OCI-LY3 (cell line): ENCODE data around the gene PRELID1.

Source experiments
- H2AFZ ChIP-seq: fragments of 200-600, 300-600 bp; shearing (Covaris generic); 2 replicates; pipeline ENCODE4 v1.6.0; 2014; ENCODE audit warnings: antibody characterized with exemption, low read depth, low read length
- H3K27ac ChIP-seq: fragments of 200-600, 300-600 bp; sonication (generic); 2 replicates; pipeline ENCODE4 v1.5.1; 2014; ENCODE audit warnings: mild to moderate bottlenecking, low read length, moderate library complexity, mixed read lengths
- H3K27me3 ChIP-seq: fragments of 200-600, 300-600 bp; sonication (generic); 2 replicates; pipeline ENCODE4 v1.6.1; 2014; ENCODE audit warnings: low read depth, low read length, mixed read lengths
- H3K36me3 ChIP-seq: fragments of 200-600, 300-600 bp; sonication (generic); replicated peaks from 2 replicates; pipeline ENCODE3; 2014; ENCODE audit warnings: low read depth, low read length, mixed read lengths
- H3K4me1 ChIP-seq: fragments of 300-600, 200-600 bp; sonication (generic); 2 replicates; pipeline ENCODE4 v1.6.1; 2014; ENCODE audit warnings: low read length, mixed read lengths
- H3K4me2 ChIP-seq: fragments of 200-600, 300-600 bp; sonication (generic); 2 replicates; pipeline ENCODE4 v1.6.1; 2014; ENCODE audit warnings: low read length, mixed read lengths
- H3K4me3 ChIP-seq: fragments of 300-600, 200-600 bp; sonication (generic); 2 replicates; pipeline ENCODE4 v1.5.1; 2014; ENCODE audit warnings: antibody characterized with exemption, mild to moderate bottlenecking, low read length, moderate library complexity
- H3K79me2 ChIP-seq: fragments of 300-600, 200-600 bp; shearing (Covaris generic); 2 replicates; pipeline ENCODE4 v1.6.1; 2014; ENCODE audit warnings: mild to moderate bottlenecking, low read length, mixed read lengths
- H3K9ac ChIP-seq: fragments of 300-600, 200-600 bp; shearing (Covaris generic); 2 replicates; pipeline ENCODE4 v1.6.0; 2014; ENCODE audit warnings: mild to moderate bottlenecking, low read length, moderate library complexity
- H3K9me3 ChIP-seq: fragments of 200-600, 300-600 bp; shearing (Covaris generic); 2 replicates; pipeline ENCODE4 v1.6.1; 2014; ENCODE audit warnings: low read length, mixed read lengths; ENCODE audit not compliant: insufficient read depth
- H4K20me1 ChIP-seq: fragments of 200-600, 300-600 bp; sonication (generic); 2 replicates; pipeline ENCODE4 v1.6.1; 2016; ENCODE audit warnings: low read length, mixed read lengths; ENCODE audit not compliant: insufficient read depth
- EZH2phosphoT487 ChIP-seq: fragments of 200-600 bp; shearing (Covaris generic); IDR thresholded peaks from 2 replicates; pipeline ENCODE4 v1.6.1; 2018; ENCODE audit warnings: antibody characterized with exemption, mixed run types, low read depth
- TF ChIP-seq, protein P1 (sequence below): fragments of 200-600, 300-600 bp; sonication (generic); IDR thresholded peaks from 2 replicates; pipeline ENCODE4 v1.5.1; 2014; ENCODE audit warnings: antibody characterized with exemption, low read length, low read depth

Gene PRELID1

DNA sequence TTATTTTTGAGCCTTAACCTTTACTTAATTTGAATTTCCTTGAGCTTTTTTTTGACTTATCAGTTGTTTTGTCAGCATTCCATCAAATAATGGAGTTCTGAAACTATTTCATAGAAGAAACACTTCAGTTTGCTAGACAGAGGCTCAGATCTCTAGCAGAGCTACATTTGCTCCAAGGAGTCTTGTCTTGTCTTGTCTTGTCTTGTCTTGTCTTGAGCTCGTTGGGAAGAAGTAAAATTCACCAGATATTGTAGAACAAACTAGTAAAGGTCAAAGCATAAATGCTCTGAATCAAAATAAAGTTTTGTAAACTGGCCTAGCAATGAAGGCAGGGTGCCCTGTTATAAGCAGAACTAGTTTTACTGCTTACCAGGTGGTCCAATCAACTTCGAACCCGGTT, 33.6 kb upstream of the PRELID1 start:
- no peaks in the 10 kb centered on the region for H4K20me1 ChIP-seq
- H3K36me3 ChIP-seq, result peaks cover 48% of the 10 kb centered on the region
- no peak overlapping the region for H3K27ac ChIP-seq
- no peaks in the 10 kb centered on the region for H3K27me3 ChIP-seq
- H3K4me1 ChIP-seq, result no peaks in the 10 kb centered on the region
- no peaks in the 10 kb centered on the region for H3K9me3 ChIP-seq
- TF ChIP-seq, protein P1, sequence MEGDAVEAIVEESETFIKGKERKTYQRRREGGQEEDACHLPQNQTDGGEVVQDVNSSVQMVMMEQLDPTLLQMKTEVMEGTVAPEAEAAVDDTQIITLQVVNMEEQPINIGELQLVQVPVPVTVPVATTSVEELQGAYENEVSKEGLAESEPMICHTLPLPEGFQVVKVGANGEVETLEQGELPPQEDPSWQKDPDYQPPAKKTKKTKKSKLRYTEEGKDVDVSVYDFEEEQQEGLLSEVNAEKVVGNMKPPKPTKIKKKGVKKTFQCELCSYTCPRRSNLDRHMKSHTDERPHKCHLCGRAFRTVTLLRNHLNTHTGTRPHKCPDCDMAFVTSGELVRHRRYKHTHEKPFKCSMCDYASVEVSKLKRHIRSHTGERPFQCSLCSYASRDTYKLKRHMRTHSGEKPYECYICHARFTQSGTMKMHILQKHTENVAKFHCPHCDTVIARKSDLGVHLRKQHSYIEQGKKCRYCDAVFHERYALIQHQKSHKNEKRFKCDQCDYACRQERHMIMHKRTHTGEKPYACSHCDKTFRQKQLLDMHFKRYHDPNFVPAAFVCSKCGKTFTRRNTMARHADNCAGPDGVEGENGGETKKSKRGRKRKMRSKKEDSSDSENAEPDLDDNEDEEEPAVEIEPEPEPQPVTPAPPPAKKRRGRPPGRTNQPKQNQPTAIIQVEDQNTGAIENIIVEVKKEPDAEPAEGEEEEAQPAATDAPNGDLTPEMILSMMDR, result no peak
- TF ChIP-seq EZH2phosphoT487, result no peak
- no peak overlapping the region for H3K4me2 ChIP-seq
- no peaks in the 10 kb centered on the region for H3K79me2 ChIP-seq
- no peak overlapping the region for H3K9ac ChIP-seq
- H3K4me3 ChIP-seq, result no peak overlapping the region
- H2AFZ ChIP-seq, result no peak overlapping the region

DNA sequence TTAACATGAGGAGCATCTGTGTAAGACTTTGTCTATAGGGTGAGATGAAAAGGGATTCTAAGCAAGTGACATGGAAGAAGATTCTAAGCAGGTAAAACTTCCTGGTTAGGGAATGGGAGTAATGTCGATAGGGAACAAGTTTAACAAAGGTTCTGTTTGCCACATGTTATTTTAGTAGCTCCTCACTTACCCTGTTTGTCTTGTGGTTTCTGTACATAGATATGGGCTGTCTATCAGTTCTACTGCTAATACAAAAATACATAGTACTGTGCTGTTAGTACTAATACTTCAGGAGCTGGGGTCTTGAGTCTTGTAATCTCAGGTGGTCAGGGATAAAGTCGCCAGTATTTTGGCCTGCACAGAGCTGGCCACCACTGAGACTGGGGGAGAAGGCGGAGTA, 32.9 kb upstream of the PRELID1 start:
- TF ChIP-seq EZH2phosphoT487, result no peak
- TF ChIP-seq, protein P1, result no peak
- Histone ChIP-seq H3K4me2 (no peak overlapping the region), H4K20me1 (no peaks in the 10 kb centered on the region), H3K9me3 (no peaks in the 10 kb centered on the region), H3K27ac (no peak overlapping the region), H3K79me2 (no peaks in the 10 kb centered on the region), H3K4me1 (no peaks in the 10 kb centered on the region), H3K4me3 (no peak overlapping the region), H3K9ac (no peak overlapping the region), H2AFZ (no peak overlapping the region), H3K27me3 (no peaks in the 10 kb centered on the region), H3K36me3 (peaks cover 48% of the 10 kb centered on the region)

DNA sequence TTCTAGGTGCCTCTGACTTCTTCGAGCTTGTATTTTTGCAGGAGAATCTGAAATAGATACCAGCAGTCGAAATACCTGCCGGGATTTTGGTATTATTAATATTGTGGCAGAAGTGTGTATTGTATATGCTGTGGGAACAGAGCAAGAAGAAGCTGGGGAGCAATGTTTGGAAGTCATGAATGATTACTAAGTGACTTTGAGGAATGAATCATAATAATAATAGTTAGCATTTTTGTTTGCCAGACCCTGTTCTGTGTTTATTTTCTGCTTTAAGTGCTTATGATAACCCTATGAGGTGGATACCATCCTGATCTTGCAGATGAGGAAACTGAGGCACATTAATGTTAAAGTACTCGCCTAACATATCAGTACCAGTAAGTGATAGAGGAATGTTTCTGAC, 32.5 kb upstream of the PRELID1 start:
- Histone ChIP-seq H3K27me3 (no peaks in the 10 kb centered on the region), H3K79me2 (no peaks in the 10 kb centered on the region), H2AFZ (no peak overlapping the region), H4K20me1 (no peaks in the 10 kb centered on the region), H3K4me2 (no peak overlapping the region), H3K36me3 (peaks cover 47% of the 10 kb centered on the region), H3K9ac (no peak overlapping the region), H3K4me3 (no peak overlapping the region), H3K4me1 (no peaks in the 10 kb centered on the region), H3K9me3 (no peaks in the 10 kb centered on the region), H3K27ac (no peak overlapping the region)
- TF ChIP-seq, protein P1, result no peak
- no peak for TF ChIP-seq EZH2phosphoT487

DNA sequence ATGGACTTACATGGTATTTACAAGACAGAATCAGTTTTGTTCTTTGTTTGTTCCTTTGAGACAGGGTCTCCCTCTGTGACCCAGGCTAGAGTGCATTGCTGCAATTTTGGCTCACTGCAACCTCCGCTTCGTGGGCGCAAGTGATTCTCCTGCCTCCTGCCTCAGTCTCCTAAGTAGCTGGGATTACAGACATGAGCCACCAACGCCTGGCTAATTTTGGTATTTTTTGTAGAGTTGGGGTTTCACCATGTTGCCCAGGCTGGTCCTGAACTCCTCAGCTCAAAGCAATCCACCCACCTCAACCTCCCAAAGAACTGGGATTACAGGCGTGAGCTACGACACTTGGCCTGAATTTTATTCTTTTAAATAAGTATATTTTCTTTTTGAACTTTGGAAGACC, 27.7 kb upstream of the PRELID1 start:
- H2AFZ ChIP-seq, result no peak overlapping the region
- H3K27me3 ChIP-seq, result no peaks in the 10 kb centered on the region
- H3K4me1 ChIP-seq, result no peaks in the 10 kb centered on the region
- H3K9ac ChIP-seq, result no peak overlapping the region
- no peaks in the 10 kb centered on the region for H3K79me2 ChIP-seq
- no peaks in the 10 kb centered on the region for H3K9me3 ChIP-seq
- H4K20me1 ChIP-seq, result no peaks in the 10 kb centered on the region
- H3K4me2 ChIP-seq, result no peak overlapping the region
- no peak overlapping the region for H3K27ac ChIP-seq
- H3K4me3 ChIP-seq, result no peak overlapping the region
- H3K36me3 ChIP-seq, result peaks cover 50% of the 10 kb centered on the region
- TF ChIP-seq, protein P1, result no peak
- TF ChIP-seq EZH2phosphoT487, result no peak
